ENCODE results near the gene OR6J1.
"Not testable (repeated sequence)": the region's sequence is repeated elsewhere in the genome, so short reads cannot be mapped to it uniquely, and the experiment has no call there.

The OR6J1 gene

DNA sequence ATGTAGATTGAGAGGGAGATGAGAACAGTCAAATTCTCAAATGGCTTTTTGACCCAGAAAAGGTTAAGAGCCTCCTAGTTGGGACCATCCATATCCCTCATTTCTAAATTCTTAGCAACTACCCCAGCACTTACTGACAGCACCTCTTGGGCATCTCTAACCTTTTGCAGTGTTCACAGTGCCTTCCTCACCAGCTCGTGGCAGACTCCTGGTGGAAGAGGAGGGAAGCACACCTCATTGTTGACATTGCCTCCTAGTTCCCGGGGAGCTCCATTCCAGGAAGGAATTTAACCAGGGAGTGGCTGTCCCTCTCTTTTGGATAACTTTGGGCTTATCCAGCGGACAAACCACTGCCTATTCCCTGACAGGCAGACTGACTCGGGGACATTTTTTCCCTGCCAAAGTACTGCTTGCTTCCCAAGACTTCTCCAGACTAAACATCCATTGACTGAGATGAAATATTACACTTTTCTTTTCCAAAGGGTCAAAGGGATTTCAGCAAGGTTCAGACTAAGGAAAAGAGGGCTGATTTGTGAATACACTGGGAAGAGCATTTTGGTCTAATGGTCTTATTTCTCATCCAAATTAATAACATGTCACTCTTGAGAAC is 9.0 kb upstream of the OR6J1 start:
- H2AFZ ChIP-seq (ENCODE audit: low read length, unreplicated experiment): peak overlapping the region; percentile 26
- H3K4me1 ChIP-seq (ENCODE audit: control insufficient read depth, insufficient read depth, low read length, unreplicated experiment): peaks cover 19% of the 10 kb centered on the region
- no peaks in the 10 kb centered on the region for H3K27me3 ChIP-seq (ENCODE audit: insufficient read depth, low read length)
- no peak overlapping the region for H3K4me3 ChIP-seq (ENCODE audit: low read depth, low read length)
- no peaks in the 10 kb centered on the region for H3K36me3 ChIP-seq (ENCODE audit: insufficient read depth, low read length)
- H3K27ac ChIP-seq (ENCODE audit: low read depth, low read length): no peak overlapping the region
- H3K79me2 ChIP-seq (ENCODE audit: control insufficient read depth, insufficient read depth, low read length, unreplicated experiment): no peaks in the 10 kb centered on the region

DNA sequence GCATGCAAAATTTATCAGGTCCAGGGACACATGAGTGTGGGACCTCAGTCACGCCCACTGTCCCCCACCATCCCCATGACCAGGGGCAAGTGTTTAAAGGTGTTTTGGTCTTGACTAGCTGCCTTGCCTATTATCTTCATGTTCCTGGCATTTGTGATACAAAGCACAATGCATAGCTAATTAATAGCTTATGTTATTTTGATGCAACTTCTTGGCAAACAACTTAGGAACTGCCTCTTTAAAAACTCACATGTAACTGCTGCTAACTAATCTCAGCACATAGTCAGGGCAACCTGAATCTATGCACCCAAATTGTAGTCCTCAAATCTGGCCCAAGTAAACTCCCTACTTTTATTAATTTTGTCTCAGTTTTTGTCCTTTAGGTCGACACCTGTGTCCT is 7.4 kb upstream of the OR6J1 start:
- H3K4me1 ChIP-seq (ENCODE audit: control insufficient read depth, insufficient read depth, low read length, unreplicated experiment): peaks cover 15% of the 10 kb centered on the region
- no peak overlapping the region for H2AFZ ChIP-seq (ENCODE audit: low read length, unreplicated experiment)
- H3K79me2 ChIP-seq (ENCODE audit: control insufficient read depth, insufficient read depth, low read length, unreplicated experiment): no peaks in the 10 kb centered on the region
- H3K27me3 ChIP-seq (ENCODE audit: insufficient read depth, low read length): no peaks in the 10 kb centered on the region
- no peak overlapping the region for H3K27ac ChIP-seq (ENCODE audit: low read depth, low read length)
- H3K36me3 ChIP-seq (ENCODE audit: insufficient read depth, low read length): no peaks in the 10 kb centered on the region
- H3K4me3 ChIP-seq (ENCODE audit: low read depth, low read length): no peak overlapping the region

DNA sequence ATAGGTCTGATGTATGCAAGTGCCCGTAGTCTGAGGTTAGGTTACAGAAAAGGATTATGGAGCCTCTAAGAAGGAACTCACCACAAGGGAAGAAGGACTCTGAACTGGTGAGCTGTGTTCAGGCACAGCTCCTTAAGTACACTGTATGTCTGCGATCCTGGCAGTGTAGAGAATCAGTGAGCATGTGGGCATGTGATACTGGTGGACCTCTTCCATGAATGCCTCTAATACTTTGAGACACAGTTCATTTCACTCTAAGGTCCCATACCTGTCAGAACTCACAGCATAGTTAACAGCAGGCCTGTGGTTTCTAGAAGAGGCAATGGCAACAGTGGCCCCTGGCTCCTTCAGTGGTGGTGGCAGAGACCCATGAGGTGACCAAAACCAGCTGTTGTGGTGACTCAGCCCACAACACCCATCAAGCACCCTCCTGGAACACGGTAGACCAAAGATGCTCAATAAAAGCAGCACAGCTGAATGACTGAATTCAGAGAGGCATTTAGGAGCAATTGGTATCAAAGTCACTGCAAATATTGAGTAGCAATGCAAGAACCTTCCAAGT is 6.9 kb upstream of the OR6J1 start:
- no peak overlapping the region for H3K27ac ChIP-seq (ENCODE audit: low read depth, low read length)
- no peaks in the 10 kb centered on the region for H3K79me2 ChIP-seq (ENCODE audit: control insufficient read depth, insufficient read depth, low read length, unreplicated experiment)
- no peaks in the 10 kb centered on the region for H3K27me3 ChIP-seq (ENCODE audit: insufficient read depth, low read length)
- H3K4me3 ChIP-seq (ENCODE audit: low read depth, low read length): no peak overlapping the region
- no peak overlapping the region for H2AFZ ChIP-seq (ENCODE audit: low read length, unreplicated experiment)
- H3K36me3 ChIP-seq (ENCODE audit: insufficient read depth, low read length): no peaks in the 10 kb centered on the region
- H3K4me1 ChIP-seq (ENCODE audit: control insufficient read depth, insufficient read depth, low read length, unreplicated experiment): peaks cover 19% of the 10 kb centered on the region

DNA sequence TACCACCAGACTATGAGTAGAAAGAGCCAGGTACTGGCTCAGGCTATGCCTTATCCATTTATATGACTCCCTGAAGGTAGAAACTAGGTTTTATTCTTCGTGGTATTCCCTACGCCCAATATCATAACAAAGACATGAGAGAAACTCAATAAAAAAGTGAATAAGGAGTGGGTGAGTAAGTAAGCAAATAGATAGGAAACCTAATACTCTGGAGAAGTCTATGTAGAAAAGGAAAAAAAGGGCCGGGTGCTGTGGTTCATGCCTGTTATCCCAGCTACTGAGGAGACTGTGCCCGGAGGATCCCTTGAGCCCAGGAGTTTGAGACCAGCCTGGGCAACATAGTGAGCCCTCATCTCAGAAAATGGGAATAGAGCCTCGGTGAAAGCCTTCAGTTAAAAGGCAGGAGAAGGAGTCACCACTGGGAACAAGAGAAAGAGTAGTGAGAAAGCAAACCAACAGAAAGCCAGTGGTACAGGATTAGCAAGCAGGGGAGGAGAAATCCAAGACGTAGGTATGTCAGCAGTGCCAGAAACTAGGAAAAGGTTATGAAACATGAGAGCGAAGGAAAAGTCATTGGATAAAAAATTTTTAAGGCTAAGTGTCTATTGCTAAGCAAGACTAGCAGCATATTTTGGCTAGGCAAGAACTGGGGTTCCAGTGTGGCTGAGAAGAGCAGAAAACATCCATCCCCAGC is 6.0 kb upstream of the OR6J1 start:
- Histone ChIP-seq H2AFZ (ENCODE audit: low read length, unreplicated experiment) (no peak overlapping the region), H3K4me3 (ENCODE audit: low read depth, low read length) (no peak overlapping the region), H3K27ac (ENCODE audit: low read depth, low read length) (no peak overlapping the region), H3K4me1 (ENCODE audit: control insufficient read depth, insufficient read depth, low read length, unreplicated experiment) (peaks cover 23% of the 10 kb centered on the region), H3K27me3 (ENCODE audit: insufficient read depth, low read length) (no peaks in the 10 kb centered on the region), H3K79me2 (ENCODE audit: control insufficient read depth, insufficient read depth, low read length, unreplicated experiment) (no peaks in the 10 kb centered on the region), H3K36me3 (ENCODE audit: insufficient read depth, low read length) (no peaks in the 10 kb centered on the region)

DNA sequence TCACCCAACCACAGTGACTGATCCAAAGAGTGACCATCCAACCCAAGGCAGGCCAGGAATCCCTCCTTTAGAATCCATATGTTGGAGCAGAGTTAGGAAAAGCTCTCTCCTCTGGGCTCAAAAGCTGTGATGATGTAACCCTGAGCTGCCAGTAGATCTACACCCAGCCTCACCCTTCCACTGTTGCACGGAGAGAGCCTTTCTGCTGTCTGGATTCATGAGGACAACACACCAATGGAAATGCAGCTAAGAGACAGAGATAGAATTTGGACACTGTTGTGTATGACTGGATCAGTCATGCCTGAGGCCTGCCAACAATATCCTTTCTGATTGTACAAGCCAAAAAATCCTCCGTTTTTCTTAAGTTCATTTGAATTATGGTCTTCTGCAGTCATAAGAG is 4.4 kb upstream of the OR6J1 start:
- Histone ChIP-seq H3K4me1 (ENCODE audit: control insufficient read depth, insufficient read depth, low read length, unreplicated experiment) (peaks cover 20% of the 10 kb centered on the region), H3K4me3 (ENCODE audit: low read depth, low read length) (no peak overlapping the region), H3K27ac (ENCODE audit: low read depth, low read length) (no peak overlapping the region), H3K36me3 (ENCODE audit: insufficient read depth, low read length) (no peaks in the 10 kb centered on the region), H3K27me3 (ENCODE audit: insufficient read depth, low read length) (no peaks in the 10 kb centered on the region), H3K79me2 (ENCODE audit: control insufficient read depth, insufficient read depth, low read length, unreplicated experiment) (no peaks in the 10 kb centered on the region), H2AFZ (ENCODE audit: low read length, unreplicated experiment) (peak overlapping the region; percentile 80)

DNA sequence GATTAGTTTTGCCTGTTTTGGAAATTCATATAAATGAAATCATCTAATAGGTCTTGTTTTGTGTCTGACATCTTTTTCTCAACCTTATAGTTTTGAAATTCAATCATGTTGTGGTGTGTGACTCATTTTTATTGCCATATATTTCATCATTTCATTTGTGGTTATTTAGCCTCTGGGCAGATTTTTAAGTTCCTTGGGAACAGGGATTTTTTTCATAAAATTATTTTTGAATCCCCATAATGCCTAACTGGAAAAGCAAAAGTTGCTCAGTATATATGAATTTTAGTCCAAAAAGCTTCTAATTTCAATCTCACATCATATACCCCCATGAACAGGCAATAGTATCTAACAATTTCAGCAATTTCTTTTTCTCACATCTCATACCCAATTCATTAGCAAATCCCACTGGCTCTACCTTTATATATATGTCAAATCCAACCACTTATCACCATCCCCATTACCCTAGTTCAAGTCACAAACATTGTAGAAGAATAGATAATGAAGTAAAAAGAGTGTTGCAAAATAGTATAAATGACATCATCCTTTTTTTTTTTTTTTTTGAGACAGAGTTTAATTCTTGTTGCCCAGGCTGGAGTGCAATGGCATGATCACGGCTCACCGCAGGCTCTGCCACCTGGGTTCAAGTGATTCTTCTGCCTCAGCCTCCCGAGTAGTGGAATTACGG is 2.6 kb upstream of the OR6J1 start:
- H3K36me3 ChIP-seq (ENCODE audit: insufficient read depth, low read length): no peaks in the 10 kb centered on the region
- no peak overlapping the region for H3K4me3 ChIP-seq (ENCODE audit: low read depth, low read length)
- peak overlapping the region; percentile 95 for H3K27ac ChIP-seq (ENCODE audit: low read depth, low read length)
- H3K4me1 ChIP-seq (ENCODE audit: control insufficient read depth, insufficient read depth, low read length, unreplicated experiment): peaks cover 16% of the 10 kb centered on the region
- H2AFZ ChIP-seq (ENCODE audit: low read length, unreplicated experiment): peak overlapping the region; percentile 7
- H3K79me2 ChIP-seq (ENCODE audit: control insufficient read depth, insufficient read depth, low read length, unreplicated experiment): no peaks in the 10 kb centered on the region
- no peaks in the 10 kb centered on the region for H3K27me3 ChIP-seq (ENCODE audit: insufficient read depth, low read length)

DNA sequence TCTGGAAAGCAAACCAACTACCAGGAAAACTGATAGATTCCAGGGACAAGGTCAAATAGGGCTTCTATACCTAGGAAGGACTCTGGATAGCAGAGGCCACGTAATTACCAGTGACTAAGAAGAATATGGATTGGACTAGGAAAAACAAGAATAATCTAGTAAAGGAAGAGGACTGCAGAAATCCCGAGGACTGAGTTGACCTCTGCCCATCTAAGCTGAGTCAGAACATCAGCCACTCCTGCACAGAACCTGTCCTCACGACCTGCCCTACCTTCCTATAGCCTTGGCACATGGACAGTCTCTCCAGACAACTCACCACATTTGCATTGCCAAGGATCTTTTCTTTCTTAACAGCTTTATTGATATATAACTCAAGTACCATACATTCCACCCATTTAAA is 2.3 kb downstream of the OR6J1 start:
- H3K27me3 ChIP-seq (ENCODE audit: insufficient read depth, low read length): no peaks in the 10 kb centered on the region
- no peak overlapping the region for H2AFZ ChIP-seq (ENCODE audit: low read length, unreplicated experiment)
- no peaks in the 10 kb centered on the region for H3K36me3 ChIP-seq (ENCODE audit: insufficient read depth, low read length)
- H3K79me2 ChIP-seq (ENCODE audit: control insufficient read depth, insufficient read depth, low read length, unreplicated experiment): no peaks in the 10 kb centered on the region
- peaks cover 11% of the 10 kb centered on the region for H3K4me1 ChIP-seq (ENCODE audit: control insufficient read depth, insufficient read depth, low read length, unreplicated experiment)
- H3K27ac ChIP-seq (ENCODE audit: low read depth, low read length): no peak overlapping the region
- no peak overlapping the region for H3K4me3 ChIP-seq (ENCODE audit: low read depth, low read length)

DNA sequence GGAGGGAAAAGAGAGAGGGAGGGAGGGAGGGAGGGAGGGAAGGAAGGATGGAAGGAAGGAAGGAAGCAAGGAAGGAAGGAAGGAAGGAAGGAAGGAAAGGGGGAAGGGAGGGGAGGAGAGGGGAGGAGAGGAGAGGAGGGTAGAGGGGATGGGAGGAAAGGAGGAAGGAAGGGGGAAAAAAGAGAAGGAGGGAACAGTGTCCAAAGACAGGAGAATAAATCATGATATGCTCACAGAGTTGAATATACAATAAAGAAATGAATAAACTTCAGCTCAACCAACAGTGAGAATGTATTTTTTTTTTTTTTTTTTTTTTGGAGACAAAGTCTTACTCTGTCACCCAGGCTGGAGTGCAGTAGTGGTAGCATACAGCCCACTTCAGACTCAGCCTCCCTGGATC is 4.0 kb downstream of the OR6J1 start:
- no peak overlapping the region for H3K4me3 ChIP-seq (ENCODE audit: low read depth, low read length)
- H3K27ac ChIP-seq (ENCODE audit: low read depth, low read length): no peak overlapping the region
- H3K36me3 ChIP-seq (ENCODE audit: insufficient read depth, low read length): no peaks in the 10 kb centered on the region
- no peak overlapping the region for H2AFZ ChIP-seq (ENCODE audit: low read length, unreplicated experiment)
- H3K79me2 ChIP-seq (ENCODE audit: control insufficient read depth, insufficient read depth, low read length, unreplicated experiment): no peaks in the 10 kb centered on the region
- no peaks in the 10 kb centered on the region for H3K4me1 ChIP-seq (ENCODE audit: control insufficient read depth, insufficient read depth, low read length, unreplicated experiment)
- H3K27me3 ChIP-seq (ENCODE audit: insufficient read depth, low read length): no peaks in the 10 kb centered on the region

DNA sequence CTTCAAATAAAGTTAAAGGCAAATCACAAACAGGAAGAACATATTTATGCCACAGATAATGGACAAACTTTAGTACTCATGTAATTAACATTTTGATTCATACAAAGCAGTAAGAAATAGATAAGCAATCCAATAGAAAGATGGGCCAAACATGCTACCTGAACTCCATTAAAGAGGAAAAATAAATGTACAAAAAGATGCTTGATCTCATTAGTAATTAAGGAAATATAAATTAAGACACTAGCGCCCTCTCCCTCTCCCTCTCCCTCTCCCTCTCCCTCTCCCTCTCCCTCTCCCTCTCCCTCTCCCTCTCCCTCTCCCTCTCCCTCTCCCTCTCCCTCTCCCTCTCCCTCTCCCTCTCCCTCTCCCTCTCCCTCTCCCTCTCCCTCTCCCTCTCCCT is 8.2 kb downstream of the OR6J1 start:
- H3K36me3 ChIP-seq (ENCODE audit: insufficient read depth, low read length); H3K4me1 ChIP-seq (ENCODE audit: control insufficient read depth, insufficient read depth, low read length, unreplicated experiment); H2AFZ ChIP-seq (ENCODE audit: low read length, unreplicated experiment); H3K27me3 ChIP-seq (ENCODE audit: insufficient read depth, low read length); H3K79me2 ChIP-seq (ENCODE audit: control insufficient read depth, insufficient read depth, low read length, unreplicated experiment); H3K27ac ChIP-seq (ENCODE audit: low read depth, low read length); H3K4me3 ChIP-seq (ENCODE audit: low read depth, low read length): not testable (repeated sequence)

DNA sequence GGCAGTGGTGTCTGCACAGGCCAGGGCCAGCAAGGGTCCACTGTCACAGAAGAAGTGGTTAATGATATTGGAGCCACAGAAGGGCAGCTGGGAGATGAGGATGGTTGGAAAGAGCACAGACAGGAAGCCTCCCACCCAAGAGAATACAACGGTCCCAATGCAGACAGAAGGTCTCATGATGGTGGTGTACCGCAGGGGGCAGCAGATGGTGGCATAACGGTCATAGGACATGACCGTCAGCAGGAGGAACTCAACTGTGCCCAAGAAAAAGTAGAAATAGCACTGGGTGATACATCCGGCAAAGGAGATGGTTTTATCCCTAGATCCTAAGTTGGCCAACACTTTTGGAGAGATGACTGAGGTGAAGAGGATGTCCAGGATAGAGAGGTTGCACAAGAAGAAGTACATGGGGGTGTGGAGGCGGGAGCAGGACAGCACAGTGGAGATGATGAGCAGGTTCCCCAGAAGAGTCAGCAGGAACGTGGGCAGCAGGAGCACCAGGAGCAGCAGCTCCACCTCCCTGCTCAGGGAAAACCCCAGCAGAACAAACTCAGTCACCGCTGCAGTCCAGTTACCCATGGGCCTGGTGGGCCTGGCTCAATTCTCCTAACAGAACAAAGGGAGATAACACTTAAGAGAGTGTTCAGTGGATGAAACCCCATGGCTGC is 9.8 kb downstream of the OR6J1 start:
- H3K4me3 ChIP-seq (ENCODE audit: low read depth, low read length): no peak overlapping the region
- peaks cover 4% of the 10 kb centered on the region for H3K4me1 ChIP-seq (ENCODE audit: control insufficient read depth, insufficient read depth, low read length, unreplicated experiment)
- H3K27me3 ChIP-seq (ENCODE audit: insufficient read depth, low read length): no peaks in the 10 kb centered on the region
- H3K27ac ChIP-seq (ENCODE audit: low read depth, low read length): no peak overlapping the region
- H3K79me2 ChIP-seq (ENCODE audit: control insufficient read depth, insufficient read depth, low read length, unreplicated experiment): no peaks in the 10 kb centered on the region
- H3K36me3 ChIP-seq (ENCODE audit: insufficient read depth, low read length): no peaks in the 10 kb centered on the region
- no peak overlapping the region for H2AFZ ChIP-seq (ENCODE audit: low read length, unreplicated experiment)
